Measurements from ENCODE around the gene OR13A1.

DNA sequence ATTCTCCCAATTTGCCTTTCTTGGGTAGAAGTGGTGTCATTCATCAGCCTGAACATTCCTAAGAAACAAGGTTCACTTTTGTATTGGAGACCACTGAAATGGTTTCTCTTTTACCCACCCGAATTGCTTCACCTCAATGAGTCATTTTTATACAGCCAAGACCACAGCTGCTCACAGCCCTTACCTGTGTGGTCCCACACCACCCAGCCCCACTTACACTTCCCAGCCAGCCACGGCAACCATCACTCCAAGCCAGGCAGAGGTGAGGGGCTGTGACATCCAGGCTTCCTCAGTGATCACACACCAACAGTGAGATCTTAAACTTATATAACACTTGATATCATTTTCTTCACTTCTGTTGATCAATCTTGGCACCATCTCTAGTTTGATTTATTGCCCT is 20.7 kb downstream of the OR13A1 start:
- TF ChIP-seq, protein P1, sequence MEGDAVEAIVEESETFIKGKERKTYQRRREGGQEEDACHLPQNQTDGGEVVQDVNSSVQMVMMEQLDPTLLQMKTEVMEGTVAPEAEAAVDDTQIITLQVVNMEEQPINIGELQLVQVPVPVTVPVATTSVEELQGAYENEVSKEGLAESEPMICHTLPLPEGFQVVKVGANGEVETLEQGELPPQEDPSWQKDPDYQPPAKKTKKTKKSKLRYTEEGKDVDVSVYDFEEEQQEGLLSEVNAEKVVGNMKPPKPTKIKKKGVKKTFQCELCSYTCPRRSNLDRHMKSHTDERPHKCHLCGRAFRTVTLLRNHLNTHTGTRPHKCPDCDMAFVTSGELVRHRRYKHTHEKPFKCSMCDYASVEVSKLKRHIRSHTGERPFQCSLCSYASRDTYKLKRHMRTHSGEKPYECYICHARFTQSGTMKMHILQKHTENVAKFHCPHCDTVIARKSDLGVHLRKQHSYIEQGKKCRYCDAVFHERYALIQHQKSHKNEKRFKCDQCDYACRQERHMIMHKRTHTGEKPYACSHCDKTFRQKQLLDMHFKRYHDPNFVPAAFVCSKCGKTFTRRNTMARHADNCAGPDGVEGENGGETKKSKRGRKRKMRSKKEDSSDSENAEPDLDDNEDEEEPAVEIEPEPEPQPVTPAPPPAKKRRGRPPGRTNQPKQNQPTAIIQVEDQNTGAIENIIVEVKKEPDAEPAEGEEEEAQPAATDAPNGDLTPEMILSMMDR (IDR thresholded peaks at IDR 0.05; ENCODE audit: insufficient read depth, low read length, poor library complexity, severe bottlenecking), result no peak
- no peak for TF ChIP-seq EZH2phosphoT487 (conservative IDR thresholded peaks at IDR 0.05; ENCODE audit: low read length)
